Sigmoid colon (tissue), 4 donors: ENCODE data around the gene DUS3L.

Experiments used
- CTCF ChIP-seq, 4 experiments: fragments of 450-650 bp in 3 of 4; fragments of 200-600 bp in 1 of 4; IDR thresholded peaks; one replicate each; pipeline ENCODE4 v1.5.1; 2016 to 2019; ENCODE audit warnings: antibody characterized with exemption in 4 of 4, mild to moderate bottlenecking in 3 of 4, moderate library complexity in 2 of 4
- POLR2A ChIP-seq, 2 donors: fragments of 450-650 bp; IDR thresholded peaks; one replicate each; pipeline ENCODE4 v1.6.1; 2016; ENCODE audit warnings: antibody characterized with exemption in 2 of 2, mild to moderate bottlenecking in 2 of 2, moderate library complexity in 2 of 2
- POLR2AphosphoS5 ChIP-seq, 4 donors: sonication (generic); formaldehyde crosslinking; IDR thresholded peaks; one replicate each; pipeline ENCODE4 v1.6.1; 2017; ENCODE audit warnings: antibody characterized with exemption in 4 of 4

GRCh38 chr19:5782945-5783919, 7.7 kb downstream of the DUS3L start:
- TF ChIP-seq POLR2AphosphoS5 (IDR thresholded peaks at IDR 0.05) (no peak), CTCF (IDR thresholded peaks at IDR 0.05) (no peak), POLR2A (IDR thresholded peaks at IDR 0.05) (no peak)
